ENCODE measurements around the gene TACR1.

DNA sequence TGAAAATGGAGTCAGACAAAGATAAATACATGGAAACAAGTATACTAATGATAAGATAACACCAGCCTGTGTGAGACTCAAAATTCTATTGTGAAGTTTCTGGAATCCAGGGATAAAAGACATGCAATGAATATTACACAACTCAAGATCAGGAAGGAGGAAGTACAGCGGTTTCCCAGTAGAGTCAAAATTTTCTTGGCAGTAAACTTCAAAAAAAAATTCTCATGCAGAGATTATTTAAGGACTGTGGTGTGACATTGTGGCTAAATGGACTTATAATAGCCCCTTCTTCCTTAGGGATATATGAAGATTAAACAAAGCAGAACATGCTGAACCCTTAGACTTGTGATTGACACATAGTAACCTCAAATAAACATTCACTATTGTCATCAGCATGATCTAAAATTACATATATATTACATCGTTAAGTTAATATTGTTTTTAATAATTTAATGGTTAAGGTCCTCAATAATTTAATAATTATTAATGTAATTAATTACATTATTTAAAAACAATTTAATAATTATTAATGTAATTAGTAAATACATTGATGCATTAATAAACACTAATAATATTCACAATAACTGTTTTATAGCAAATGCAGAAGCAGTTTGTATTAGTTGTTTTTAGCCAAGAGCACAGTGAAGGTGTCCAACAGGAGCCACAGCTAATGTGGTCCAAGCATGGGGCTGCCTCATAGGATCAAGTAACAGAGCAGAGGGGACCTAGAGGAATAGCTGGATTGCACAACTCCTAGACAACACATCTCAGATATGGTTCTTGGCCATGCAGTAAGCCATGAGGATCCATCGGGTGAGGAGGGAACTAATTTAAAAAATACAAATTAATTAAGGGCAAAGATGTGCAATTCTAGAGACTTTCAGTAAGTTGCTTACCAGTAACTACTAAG, 163.6 kb downstream of the TACR1 start:
- TF ChIP-seq, protein P1, sequence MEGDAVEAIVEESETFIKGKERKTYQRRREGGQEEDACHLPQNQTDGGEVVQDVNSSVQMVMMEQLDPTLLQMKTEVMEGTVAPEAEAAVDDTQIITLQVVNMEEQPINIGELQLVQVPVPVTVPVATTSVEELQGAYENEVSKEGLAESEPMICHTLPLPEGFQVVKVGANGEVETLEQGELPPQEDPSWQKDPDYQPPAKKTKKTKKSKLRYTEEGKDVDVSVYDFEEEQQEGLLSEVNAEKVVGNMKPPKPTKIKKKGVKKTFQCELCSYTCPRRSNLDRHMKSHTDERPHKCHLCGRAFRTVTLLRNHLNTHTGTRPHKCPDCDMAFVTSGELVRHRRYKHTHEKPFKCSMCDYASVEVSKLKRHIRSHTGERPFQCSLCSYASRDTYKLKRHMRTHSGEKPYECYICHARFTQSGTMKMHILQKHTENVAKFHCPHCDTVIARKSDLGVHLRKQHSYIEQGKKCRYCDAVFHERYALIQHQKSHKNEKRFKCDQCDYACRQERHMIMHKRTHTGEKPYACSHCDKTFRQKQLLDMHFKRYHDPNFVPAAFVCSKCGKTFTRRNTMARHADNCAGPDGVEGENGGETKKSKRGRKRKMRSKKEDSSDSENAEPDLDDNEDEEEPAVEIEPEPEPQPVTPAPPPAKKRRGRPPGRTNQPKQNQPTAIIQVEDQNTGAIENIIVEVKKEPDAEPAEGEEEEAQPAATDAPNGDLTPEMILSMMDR (IDR thresholded peaks at IDR 0.05): no peak
- TF ChIP-seq EZH2phosphoT487 (IDR thresholded peaks at IDR 0.05; ENCODE audit: borderline replicate concordance, low read depth) (no peak), NRF1 (IDR thresholded peaks at IDR 0.05; ENCODE audit: low read depth, low read length) (no peak), GATA2 (CRISPR knock-in tag; IDR thresholded peaks at IDR 0.05) (no peak), YY1 (IDR thresholded peaks at IDR 0.05; ENCODE audit: low read depth) (no peak), RFX5 (IDR thresholded peaks at IDR 0.05; ENCODE audit: low read length) (no peak), FOSL2 (IDR thresholded peaks at IDR 0.05; ENCODE audit: borderline replicate concordance, low read depth) (no peak), JUND (IDR thresholded peaks at IDR 0.05) (no peak)
- TF ChIP-seq, protein P2, sequence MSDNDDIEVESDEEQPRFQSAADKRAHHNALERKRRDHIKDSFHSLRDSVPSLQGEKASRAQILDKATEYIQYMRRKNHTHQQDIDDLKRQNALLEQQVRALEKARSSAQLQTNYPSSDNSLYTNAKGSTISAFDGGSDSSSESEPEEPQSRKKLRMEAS (IDR thresholded peaks at IDR 0.05; ENCODE audit: low read depth): no peak
